ENCODE data around the gene HJV. TPM values are rescaled to one million over a fixed set of nuclear protein-coding genes. Genes with fewer than 3 reads are reported as not detected.

Gene HJV
- total RNA-seq, 1 experiment from 2014 or later = not detected

DNA sequence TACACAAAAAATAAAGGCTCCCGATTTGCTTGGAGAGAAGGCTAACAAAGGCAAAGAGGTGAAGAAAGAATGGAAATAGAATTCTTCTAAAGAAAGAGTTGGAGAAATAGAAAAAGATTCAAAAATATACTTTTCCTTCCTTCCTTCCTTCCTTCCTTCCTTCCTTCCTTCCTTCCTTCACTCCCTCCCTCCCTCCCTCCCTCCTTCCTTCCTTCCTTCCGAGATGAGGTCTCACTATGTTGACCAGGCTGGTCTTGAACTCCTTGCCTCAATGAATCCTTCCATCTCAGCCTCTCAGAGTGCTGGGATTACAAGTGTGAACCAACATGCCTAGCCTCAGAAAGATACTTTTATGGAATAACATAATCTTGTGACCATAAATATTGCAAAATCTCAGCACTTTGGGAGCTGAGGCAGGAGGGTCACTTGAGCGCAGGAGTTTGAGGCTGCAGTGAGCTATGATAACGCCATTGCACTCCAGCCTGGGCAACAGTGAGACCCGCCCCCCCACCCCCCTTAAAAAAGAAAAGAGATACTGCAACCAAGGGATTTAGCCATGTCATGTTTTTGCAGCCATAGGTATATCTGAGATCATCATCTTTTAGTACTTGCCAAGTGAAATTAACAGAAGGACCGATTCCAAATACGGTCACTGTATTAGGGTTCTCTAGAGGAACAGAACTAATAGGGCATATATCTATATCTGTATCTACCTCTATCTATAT, 1.0 kb upstream of the HJV start:
- intact Hi-C loops (cut with micrococcal nuclease) = no loop called here
- no peaks in the 10 kb centered on the region for H3K9me2 ChIP-seq (ENCODE audit: insufficient read depth)
- TF ChIP-seq ZFX (IDR thresholded peaks at IDR 0.05) (no peak), SRF (IDR thresholded peaks at IDR 0.05; ENCODE audit: low read depth) (no peak), ELF1 (IDR thresholded peaks at IDR 0.05; ENCODE audit: borderline replicate concordance, low read depth) (no peak), RAD21 (IDR thresholded peaks at IDR 0.05; ENCODE audit: low read depth) (no peak), SP1 (IDR thresholded peaks at IDR 0.05; ENCODE audit: low read depth) (no peak), FOSL1 (IDR thresholded peaks at IDR 0.05; ENCODE audit: low read depth) (no peak)
- TF ChIP-seq, protein P1, sequence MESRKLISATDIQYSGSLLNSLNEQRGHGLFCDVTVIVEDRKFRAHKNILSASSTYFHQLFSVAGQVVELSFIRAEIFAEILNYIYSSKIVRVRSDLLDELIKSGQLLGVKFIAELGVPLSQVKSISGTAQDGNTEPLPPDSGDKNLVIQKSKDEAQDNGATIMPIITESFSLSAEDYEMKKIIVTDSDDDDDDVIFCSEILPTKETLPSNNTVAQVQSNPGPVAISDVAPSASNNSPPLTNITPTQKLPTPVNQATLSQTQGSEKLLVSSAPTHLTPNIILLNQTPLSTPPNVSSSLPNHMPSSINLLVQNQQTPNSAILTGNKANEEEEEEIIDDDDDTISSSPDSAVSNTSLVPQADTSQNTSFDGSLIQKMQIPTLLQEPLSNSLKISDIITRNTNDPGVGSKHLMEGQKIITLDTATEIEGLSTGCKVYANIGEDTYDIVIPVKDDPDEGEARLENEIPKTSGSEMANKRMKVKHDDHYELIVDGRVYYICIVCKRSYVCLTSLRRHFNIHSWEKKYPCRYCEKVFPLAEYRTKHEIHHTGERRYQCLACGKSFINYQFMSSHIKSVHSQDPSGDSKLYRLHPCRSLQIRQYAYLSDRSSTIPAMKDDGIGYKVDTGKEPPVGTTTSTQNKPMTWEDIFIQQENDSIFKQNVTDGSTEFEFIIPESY (IDR thresholded peaks at IDR 0.05; ENCODE audit: extremely low read depth, insufficient replicate concordance, low read length) = no peak
- TF ChIP-seq, protein P2, sequence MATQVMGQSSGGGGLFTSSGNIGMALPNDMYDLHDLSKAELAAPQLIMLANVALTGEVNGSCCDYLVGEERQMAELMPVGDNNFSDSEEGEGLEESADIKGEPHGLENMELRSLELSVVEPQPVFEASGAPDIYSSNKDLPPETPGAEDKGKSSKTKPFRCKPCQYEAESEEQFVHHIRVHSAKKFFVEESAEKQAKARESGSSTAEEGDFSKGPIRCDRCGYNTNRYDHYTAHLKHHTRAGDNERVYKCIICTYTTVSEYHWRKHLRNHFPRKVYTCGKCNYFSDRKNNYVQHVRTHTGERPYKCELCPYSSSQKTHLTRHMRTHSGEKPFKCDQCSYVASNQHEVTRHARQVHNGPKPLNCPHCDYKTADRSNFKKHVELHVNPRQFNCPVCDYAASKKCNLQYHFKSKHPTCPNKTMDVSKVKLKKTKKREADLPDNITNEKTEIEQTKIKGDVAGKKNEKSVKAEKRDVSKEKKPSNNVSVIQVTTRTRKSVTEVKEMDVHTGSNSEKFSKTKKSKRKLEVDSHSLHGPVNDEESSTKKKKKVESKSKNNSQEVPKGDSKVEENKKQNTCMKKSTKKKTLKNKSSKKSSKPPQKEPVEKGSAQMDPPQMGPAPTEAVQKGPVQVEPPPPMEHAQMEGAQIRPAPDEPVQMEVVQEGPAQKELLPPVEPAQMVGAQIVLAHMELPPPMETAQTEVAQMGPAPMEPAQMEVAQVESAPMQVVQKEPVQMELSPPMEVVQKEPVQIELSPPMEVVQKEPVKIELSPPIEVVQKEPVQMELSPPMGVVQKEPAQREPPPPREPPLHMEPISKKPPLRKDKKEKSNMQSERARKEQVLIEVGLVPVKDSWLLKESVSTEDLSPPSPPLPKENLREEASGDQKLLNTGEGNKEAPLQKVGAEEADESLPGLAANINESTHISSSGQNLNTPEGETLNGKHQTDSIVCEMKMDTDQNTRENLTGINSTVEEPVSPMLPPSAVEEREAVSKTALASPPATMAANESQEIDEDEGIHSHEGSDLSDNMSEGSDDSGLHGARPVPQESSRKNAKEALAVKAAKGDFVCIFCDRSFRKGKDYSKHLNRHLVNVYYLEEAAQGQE (IDR thresholded peaks at IDR 0.05; ENCODE audit: low read depth) = no peak
- ATAC-seq (no peak), DNase-seq (ENCODE audit: low read depth, low spot score) (no peak)
- H3K4me2 ChIP-seq (ENCODE audit: low read length) = no peak overlapping the region
- H3K9ac ChIP-seq (ENCODE audit: low read length) = no peak overlapping the region
- no peak overlapping the region for H2AFZ ChIP-seq (ENCODE audit: low read depth, low read length, poor library complexity, severe bottlenecking)
- H3K4me3 ChIP-seq (replicated peaks in 1 of 2; ENCODE audit: low read depth in 1 of 2, low read length in 2 of 2) = no peak overlapping the region
- ChIA-PET POLR2A (interaction anchor here (1.3 kb wide), 1 partner anchor 43 kb away, joined by 4 read pairs; no protein-coding TSS in a partner anchor), RAD21 (ENCODE audit: low non-redundant PET in 1 of 2, low total read pairs in 2 of 2, uncharacterized antibody in 2 of 2, unreplicated experiment in 2 of 2) (no interaction called here), CTCF (interaction anchor here (1.3 to 2.6 kb wide), 3 partner anchors 10 to 15 kb away, joined by 4 to 11 read pairs (median 4); no protein-coding TSS in a partner anchor)
- H3K4me1 ChIP-seq (ENCODE audit: control insufficient read depth in 1 of 2, insufficient read depth in 2 of 2, low read length in 2 of 2) = no peaks in the 10 kb centered on the region
- no peaks in the 10 kb centered on the region for H3K27me3 ChIP-seq (ENCODE audit: insufficient read depth, low read length)
- no peaks in the 10 kb centered on the region for H3K9me3 ChIP-seq (ENCODE audit: control insufficient read depth in 1 of 2, insufficient read depth in 1 of 2, low read depth in 1 of 2, low read length in 2 of 2)
- H4K20me1 ChIP-seq (ENCODE audit: insufficient read depth) = no peaks in the 10 kb centered on the region
- H3K27ac ChIP-seq (ENCODE audit: low read depth, low read length) = no peak overlapping the region
- no TSS peak for BruUV-seq (replicated peaks)
- H3K79me2 ChIP-seq (ENCODE audit: insufficient read depth, low read length) = no peaks in the 10 kb centered on the region
- H3K36me3 ChIP-seq (ENCODE audit: control insufficient read depth in 1 of 2, insufficient read depth in 2 of 2, low read length in 2 of 2) = no peaks in the 10 kb centered on the region
